Cortex of kidney (tissue), 1 donor: ENCODE measurements around the gene CRLF2.
"Not testable (repeated sequence)": the region's sequence is repeated elsewhere in the genome, so short reads cannot be mapped to it uniquely, and the experiment has no call there.

Experiments used
- DNase-seq: peaks from one replicate; lab custom pipeline; 2025; lab: John Stamatoyannopoulos, UW

CRLF2 gene

DNA sequence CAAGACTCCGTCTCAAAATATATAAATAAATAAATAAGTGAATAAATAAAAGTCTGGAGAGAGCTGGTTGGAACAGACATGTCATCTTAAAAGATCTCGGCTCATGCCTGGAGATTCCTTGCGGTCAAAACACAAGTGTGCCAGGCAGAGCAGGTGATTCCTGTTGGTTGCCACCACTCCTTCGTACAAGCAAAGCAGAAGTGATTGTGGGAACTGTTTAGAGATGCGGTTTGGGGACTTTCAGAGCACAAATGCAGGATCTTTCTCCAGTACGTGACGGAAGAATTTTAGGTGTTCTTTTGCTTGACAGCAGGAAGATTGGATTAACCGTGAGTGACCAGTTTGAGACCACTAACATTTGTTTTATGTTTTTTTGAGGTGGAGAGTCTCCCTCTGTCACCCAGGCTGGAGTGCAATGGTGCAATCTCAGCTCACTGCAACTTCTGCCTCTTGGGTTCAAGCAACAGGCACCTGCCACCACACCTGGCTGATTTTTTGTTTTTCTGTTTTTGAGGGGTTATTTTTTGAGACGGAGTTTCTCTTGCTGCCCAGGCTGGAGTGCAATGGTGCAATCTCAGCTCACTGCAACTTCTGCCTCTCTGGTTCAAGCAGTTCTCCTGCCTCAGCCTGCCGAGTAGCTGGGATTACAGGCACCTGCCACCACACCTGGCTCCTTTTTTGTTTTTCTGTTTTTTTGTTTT is 2.8 kb upstream of the CRLF2 start:
- no peak for DNase-seq

- no peak for DNase-seq
Measured at GRCh38 chrX:1213971-1214370, 1.5 kb upstream of the CRLF2 start.

- DNase-seq = no peak
Measured at GRCh38 chrX:1210844-1211243, 1.6 kb downstream of the CRLF2 start.

DNA sequence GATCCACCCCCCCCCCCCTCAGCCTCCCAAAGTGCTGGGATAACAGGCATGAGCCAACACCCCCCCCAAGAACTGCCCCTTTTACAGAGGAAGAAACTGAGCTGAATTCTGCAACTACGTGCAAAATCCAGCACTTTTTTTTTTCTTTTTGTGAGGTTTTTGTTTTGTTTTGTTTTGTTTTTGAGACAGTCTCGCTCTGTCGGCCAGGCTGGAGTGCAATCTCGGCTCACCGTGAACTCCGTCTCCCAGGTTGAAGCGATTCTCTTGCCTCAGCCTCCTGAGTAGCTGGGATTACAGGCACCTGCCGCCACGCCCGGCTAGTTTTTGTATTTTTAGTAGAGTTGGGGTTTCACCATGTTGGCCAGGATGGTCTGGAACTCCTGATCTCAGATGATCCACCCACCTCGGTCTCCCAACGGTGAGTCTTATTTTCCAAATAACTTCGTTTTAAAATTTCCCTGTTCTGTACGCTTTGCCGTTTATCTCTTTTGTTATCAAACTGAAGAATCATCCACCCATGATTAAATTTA is 4.9 kb downstream of the CRLF2 start:
- no peak for DNase-seq

DNA sequence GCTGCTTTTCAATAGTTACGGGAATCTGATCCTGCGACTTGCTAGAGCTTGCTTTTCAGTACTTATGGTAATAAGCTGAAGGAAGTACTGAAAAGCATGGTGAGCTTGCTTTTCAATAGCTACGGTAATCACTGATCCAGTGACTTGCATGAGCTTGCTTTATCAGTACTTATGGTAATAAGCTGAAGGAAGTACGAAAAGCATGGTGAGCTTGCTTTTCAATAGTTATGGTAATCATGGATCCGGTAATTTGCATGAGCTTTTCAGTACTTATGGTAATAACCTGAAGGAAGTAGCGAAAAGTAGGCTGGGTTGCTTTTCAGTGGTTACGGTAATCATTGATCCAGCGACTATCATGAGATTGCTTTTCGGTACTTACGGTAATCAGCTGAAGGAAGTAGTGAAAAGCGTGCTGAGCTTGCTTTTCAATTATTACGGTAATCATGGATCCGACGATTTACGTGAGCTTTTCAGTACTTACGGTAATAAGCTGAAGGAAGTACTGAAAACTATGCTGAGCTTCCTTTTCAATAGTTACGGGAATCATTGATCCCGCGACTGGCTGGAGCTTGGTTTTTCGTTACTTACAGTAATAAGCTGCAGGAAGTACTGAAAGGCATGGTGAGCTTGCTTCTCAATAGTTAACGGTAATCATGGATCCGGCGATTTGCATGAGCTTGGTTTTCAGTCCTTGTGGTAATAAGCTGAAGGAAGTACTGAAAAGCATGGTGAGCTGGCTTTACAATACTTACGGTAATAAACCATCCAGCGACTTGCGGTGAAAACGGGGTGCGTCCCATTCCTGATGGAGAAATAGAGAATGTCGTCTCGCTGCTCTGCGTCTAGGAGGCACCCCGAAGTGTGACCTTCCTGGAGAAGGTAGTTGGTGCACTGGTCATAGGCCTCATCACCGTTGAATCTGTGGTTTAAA is 6.5 kb downstream of the CRLF2 start:
- DNase-seq = no peak

GRCh38 chrX:1202251-1202650 is 10.2 kb downstream of the CRLF2 start:
- no peak for DNase-seq

GRCh38 chrX:1196436-1196835 is 16.0 kb downstream of the CRLF2 start:
- no peak for DNase-seq

DNA sequence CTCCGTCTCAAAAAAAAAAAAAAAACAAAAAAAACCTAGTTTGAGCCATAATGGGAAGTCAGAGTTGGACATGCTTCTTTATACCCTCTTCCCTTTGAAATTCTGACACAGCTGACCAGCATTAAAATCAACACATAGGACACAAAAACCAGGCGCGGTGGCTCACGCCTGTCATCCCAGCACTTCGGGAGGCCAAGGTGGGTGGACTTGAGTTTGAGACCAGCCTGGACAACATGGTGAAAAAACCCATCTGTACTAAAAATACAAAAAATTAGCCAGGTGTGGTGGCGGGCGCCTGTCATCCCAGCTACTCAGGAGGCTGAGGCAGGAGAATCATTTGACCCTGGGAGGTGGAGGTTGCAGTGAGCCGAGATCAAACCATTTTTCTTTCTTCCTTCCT is 20.3 kb downstream of the CRLF2 start:
- DNase-seq = not testable (repeated sequence)

GRCh38 chrX:1190596-1191145 is 21.8 kb downstream of the CRLF2 start:
- DNase-seq = no peak

- no peak for DNase-seq
Measured at GRCh38 chrX:1185561-1185960, 26.9 kb downstream of the CRLF2 start.

GRCh38 chrX:1182211-1182610 is 30.2 kb downstream of the CRLF2 start:
- no peak for DNase-seq

GRCh38 chrX:1181661-1182060 is 30.8 kb downstream of the CRLF2 start:
- not testable (repeated sequence) for DNase-seq

DNA sequence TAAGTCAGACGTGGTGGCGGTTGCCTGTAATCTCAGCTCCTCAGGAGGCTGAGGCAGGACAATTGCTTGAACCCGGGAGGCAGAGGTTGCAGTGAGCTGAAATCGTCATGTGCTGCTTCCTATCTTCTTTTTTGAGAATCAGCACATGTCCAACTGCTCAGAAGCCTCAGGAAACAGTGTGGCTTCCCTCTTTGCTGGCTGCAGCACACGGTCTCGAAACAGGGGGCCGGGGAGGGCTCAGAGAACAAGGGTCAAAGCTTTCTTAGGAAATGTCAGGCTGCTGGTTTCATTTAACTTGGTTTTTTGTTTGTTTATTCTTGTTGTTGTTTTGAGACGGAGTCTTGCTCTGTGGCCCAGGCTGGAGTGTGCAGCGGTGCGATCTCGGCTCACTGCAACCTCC is 31.3 kb downstream of the CRLF2 start:
- DNase-seq = no peak

- no peak for DNase-seq
Measured at GRCh38 chrX:1178580-1179057, 33.8 kb downstream of the CRLF2 start.

DNA sequence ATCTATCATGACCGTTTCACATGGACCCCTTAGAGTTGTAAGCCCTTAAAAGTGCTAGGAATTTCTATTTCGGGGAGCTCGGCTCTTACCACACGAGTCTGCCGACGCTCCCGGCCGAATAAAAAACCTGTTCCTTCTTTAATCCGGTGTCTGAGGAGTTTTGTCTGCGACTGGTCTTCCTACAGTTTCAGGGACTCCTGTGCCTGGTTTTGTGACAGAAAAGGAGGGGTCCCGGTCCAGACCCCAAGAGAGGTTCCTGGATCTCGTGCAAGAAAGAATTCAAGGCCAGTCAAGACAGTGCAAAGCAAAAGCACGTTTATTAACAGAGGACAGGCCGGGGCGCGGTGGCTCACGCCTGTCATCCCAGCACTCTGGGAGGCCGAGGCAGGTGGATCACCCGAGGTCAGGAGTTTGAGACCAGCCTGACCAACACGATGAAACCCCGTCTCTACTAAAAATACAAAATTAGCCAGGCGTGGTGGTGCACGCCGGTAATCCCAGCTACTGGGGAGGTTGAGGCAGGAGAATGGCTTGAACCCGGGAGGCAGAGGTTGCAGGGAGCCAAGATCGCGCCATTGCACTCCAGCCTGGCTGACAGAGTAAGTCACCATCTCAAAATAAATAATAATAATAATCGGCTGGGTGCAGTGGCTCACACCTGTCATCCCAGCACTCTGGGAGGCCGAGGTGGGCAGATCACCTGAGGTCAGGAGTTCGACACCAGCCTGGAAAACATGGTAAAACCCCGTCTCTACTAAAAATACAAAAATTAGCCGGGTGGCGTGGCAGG is 35.7 kb downstream of the CRLF2 start:
- DNase-seq = not testable (repeated sequence)

GRCh38 chrX:1174609-1175545 is 37.6 kb downstream of the CRLF2 start:
- DNase-seq = not testable (repeated sequence)

GRCh38 chrX:1173435-1173834 is 39.0 kb downstream of the CRLF2 start:
- not testable (repeated sequence) for DNase-seq

DNA sequence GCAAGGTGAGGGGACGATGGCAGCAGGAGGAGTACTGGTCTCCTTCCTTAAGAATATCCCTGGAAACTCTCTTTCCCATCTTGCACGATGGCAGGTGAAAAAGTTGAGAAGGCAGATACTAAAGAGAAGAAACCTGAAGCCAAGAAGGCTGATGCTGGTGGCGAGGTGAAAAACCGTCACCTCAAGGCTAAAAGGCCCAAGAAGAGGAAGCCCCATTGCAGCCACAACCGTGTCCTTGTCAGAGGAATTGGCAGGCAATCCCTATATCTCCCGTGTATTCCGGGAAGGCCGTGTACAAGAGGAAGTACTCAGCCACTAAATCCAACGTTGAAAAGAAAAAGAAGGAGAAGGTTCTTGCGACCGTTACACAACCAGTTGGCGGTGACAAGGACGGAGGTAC is 40.0 kb downstream of the CRLF2 start:
- DNase-seq = no peak

- not testable (repeated sequence) for DNase-seq
Measured at GRCh38 chrX:1171915-1172314, 40.5 kb downstream of the CRLF2 start.

GRCh38 chrX:1170243-1170642 is 42.2 kb downstream of the CRLF2 start:
- DNase-seq = no peak

DNA sequence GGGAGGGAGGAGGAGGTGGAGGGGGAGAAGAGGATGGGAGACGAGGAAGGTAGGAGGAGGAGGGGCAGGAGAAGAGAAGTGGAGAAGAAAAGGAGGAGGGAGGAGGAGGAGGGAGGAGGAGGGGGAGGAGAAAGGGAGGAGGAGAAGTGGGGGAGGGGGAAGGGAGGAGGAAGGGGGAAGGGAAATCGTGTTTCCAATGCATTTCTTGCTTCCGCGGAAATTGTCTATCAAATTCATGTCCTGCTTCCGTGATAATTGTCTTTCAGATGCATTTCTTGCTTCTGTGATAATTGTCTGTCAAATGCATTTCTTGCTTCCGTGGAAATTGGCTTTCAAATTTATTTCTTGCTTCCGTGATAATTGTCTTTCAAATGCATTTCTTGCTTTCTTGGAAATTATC is 43.3 kb downstream of the CRLF2 start:
- no peak for DNase-seq
